Measurements from ENCODE around the gene CYP27B1. TPM values are rescaled to one million over a fixed set of nuclear protein-coding genes. Genes with fewer than 3 reads are reported as not detected.
A peak's percentile ranks its signal among the peaks of the same experiment; 100 is the strongest.

The CYP27B1 gene
- total RNA-seq, 1 donor from 2014 or later: 2.4 TPM

DNA sequence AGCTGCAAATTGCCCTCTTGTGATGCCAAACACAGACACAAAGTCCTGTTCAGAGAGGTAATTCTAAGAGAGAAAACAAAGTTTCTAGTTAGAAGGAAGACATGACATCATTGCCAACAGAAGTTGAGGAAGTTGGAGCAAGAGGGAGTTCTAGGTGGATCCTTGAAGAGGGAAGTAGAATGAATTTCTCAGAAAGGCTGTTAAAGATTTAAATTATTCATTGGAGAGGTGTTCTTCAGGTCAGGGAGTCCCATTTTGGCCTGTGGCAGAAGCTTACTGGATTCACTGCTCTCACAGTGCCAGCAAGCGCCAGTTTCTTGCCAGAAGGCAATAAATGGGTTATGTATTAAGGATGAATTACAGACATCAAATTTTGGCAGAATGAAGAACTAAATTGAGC lies 31.1 kb upstream of the CYP27B1 start:
- DNase-seq (no peak), ATAC-seq (ENCODE audit: low read depth) (no peak)
- intact Hi-C loops (cut with micrococcal nuclease): no loop called here
- TF ChIP-seq, protein P1, sequence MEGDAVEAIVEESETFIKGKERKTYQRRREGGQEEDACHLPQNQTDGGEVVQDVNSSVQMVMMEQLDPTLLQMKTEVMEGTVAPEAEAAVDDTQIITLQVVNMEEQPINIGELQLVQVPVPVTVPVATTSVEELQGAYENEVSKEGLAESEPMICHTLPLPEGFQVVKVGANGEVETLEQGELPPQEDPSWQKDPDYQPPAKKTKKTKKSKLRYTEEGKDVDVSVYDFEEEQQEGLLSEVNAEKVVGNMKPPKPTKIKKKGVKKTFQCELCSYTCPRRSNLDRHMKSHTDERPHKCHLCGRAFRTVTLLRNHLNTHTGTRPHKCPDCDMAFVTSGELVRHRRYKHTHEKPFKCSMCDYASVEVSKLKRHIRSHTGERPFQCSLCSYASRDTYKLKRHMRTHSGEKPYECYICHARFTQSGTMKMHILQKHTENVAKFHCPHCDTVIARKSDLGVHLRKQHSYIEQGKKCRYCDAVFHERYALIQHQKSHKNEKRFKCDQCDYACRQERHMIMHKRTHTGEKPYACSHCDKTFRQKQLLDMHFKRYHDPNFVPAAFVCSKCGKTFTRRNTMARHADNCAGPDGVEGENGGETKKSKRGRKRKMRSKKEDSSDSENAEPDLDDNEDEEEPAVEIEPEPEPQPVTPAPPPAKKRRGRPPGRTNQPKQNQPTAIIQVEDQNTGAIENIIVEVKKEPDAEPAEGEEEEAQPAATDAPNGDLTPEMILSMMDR (IDR thresholded peaks at IDR 0.05): no peak
- Mint-ChIP-seq H3K4me3 (no peak overlapping the region), H3K27me3 (no peaks in the 10 kb centered on the region), H3K36me3 (ENCODE audit: low read depth) (peaks cover 73% of the 10 kb centered on the region), H3K4me1 (no peaks in the 10 kb centered on the region), H3K9me3 (no peaks in the 10 kb centered on the region), H3K27ac (no peak overlapping the region)
- ChIA-PET CTCF (no interaction called here), POLR2A (no interaction called here)

DNA sequence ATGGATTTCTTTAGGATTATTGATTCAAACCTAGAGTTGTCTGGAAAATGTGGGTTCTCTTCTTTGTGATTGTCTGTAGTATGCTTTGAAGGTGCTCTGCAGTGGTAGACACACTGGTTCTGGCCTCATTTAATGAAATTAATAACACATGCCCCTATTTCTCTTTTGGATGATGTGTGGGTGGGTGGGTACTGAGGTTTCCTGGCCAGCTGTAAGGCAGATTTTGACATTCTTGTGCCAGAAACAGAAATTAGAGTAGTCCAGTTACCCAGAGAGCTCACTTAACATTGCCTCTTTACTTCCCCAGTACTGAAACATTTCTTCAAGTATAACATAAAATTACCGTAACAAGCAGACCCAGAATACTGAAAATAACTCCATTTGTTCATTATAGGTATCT lies 30.1 kb upstream of the CYP27B1 start:
- DNase-seq: no peak
- ChIA-PET POLR2A (no interaction called here), CTCF (interaction anchor here (1.4 kb wide), 1 partner anchor 40 kb away, joined by 3 read pairs; no protein-coding TSS in a partner anchor)
- intact Hi-C loops (cut with micrococcal nuclease): no loop called here
- H3K9me3 Mint-ChIP-seq: no peaks in the 10 kb centered on the region
- H3K27ac Mint-ChIP-seq: no peak overlapping the region
- TF ChIP-seq, protein P1 (IDR thresholded peaks at IDR 0.05): no peak
- H3K4me1 Mint-ChIP-seq: no peaks in the 10 kb centered on the region
- H3K27me3 Mint-ChIP-seq: no peaks in the 10 kb centered on the region
- no peak overlapping the region for H3K4me3 Mint-ChIP-seq
- H3K36me3 Mint-ChIP-seq (ENCODE audit: low read depth): peaks cover 75% of the 10 kb centered on the region
- no peak for ATAC-seq (ENCODE audit: low read depth)

DNA sequence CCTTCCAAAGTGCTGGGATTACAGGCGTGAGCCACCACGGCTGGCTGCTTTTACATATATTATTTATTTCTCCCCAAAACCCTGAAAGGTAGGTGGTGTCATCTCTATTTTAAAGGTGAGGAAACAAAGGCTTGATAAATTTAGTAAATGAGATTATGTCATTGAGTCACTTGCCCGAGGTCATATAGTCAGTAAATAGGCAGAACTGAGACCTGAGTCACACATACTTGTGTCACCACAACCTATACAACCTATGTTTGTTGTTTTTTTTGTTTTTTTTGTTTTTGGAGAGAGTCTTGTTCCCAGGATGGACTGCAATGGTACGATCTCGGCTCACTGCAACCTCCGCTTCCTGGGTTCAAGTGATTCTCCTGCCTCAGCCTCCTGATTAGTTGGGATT lies 28.5 kb upstream of the CYP27B1 start:
- no peaks in the 10 kb centered on the region for H3K27me3 Mint-ChIP-seq
- ATAC-seq (ENCODE audit: low read depth) (no peak), DNase-seq (no peak)
- intact Hi-C loops (cut with micrococcal nuclease): no loop called here
- no peaks in the 10 kb centered on the region for H3K9me3 Mint-ChIP-seq
- no peaks in the 10 kb centered on the region for H3K4me1 Mint-ChIP-seq
- ChIA-PET POLR2A (no interaction called here), CTCF (no interaction called here)
- TF ChIP-seq, protein P1 (IDR thresholded peaks at IDR 0.05): no peak
- no peak overlapping the region for H3K4me3 Mint-ChIP-seq
- H3K36me3 Mint-ChIP-seq (ENCODE audit: low read depth): peaks cover 78% of the 10 kb centered on the region
- H3K27ac Mint-ChIP-seq: no peak overlapping the region

- ChIA-PET POLR2A (no interaction called here), CTCF (interaction anchor here (0.8 to 1.4 kb wide), 4 partner anchors 9 to 112 kb away, joined by 3 to 4 read pairs (median 3); no protein-coding TSS in a partner anchor)
- Mint-ChIP-seq H3K9me3 (no peaks in the 10 kb centered on the region), H3K27ac (peak overlapping the region; percentile 50), H3K36me3 (ENCODE audit: low read depth) (peaks cover 77% of the 10 kb centered on the region), H3K4me1 (no peaks in the 10 kb centered on the region), H3K27me3 (no peaks in the 10 kb centered on the region), H3K4me3 (no peak overlapping the region)
- ATAC-seq (ENCODE audit: low read depth): no peak
- TF ChIP-seq, protein P1 (IDR thresholded peaks at IDR 0.05): no peak
- intact Hi-C loops (cut with micrococcal nuclease): no loop called here
- no peak for DNase-seq
Observed at GRCh38 chr12:57793920-57794319, 27.0 kb upstream of the CYP27B1 start.

DNA sequence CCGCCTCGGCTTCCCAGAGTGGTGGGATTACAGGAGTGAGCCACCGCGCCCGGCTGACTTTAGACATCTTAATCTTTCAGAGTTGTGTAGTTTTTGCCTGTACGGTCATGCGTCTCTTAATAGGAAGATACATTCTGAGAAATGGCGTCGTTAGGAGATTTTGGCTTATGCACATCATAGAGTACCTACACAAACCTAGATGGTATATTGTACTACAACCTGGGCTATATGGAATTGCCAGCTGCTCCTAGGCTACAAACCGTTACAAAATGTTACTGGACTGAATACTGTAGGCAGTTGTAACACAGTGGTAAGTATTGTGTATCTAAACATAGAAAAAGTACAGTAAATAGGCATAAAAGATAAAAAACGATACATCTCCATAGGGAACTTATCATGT lies 17.0 kb upstream of the CYP27B1 start:
- Mint-ChIP-seq H3K27me3 (no peaks in the 10 kb centered on the region), H3K9me3 (no peaks in the 10 kb centered on the region), H3K36me3 (ENCODE audit: low read depth) (peaks cover 42% of the 10 kb centered on the region), H3K4me3 (peak overlapping the region; percentile 73), H3K4me1 (peaks cover 22% of the 10 kb centered on the region), H3K27ac (no peak overlapping the region)
- TF ChIP-seq, protein P1 (IDR thresholded peaks at IDR 0.05): no peak
- intact Hi-C loops (cut with micrococcal nuclease): loop anchor here (2.0 kb wide), 2 partner anchors 19 to 61 kb away; no protein-coding TSS in a partner anchor
- ATAC-seq (ENCODE audit: low read depth) (no peak), DNase-seq (no peak)
- CTCF ChIA-PET: interaction anchor here (2.7 kb wide), 1 partner anchor 27 kb away, joined by 16 read pairs; no protein-coding TSS in a partner anchor
- POLR2A ChIA-PET: interaction anchor here (2.4 kb wide), 1 partner anchor 28 kb away, joined by 11 read pairs; no protein-coding TSS in a partner anchor
